HL-60 (cell line): ENCODE data around the gene TRAF7.
A peak's percentile ranks its signal among the peaks of the same experiment; 100 is the strongest.

ENCODE experiments used
- DNase-seq, 2 experiments: peaks; one replicate each; pipeline ENCODE4 v3.0.0-alpha.2; 2010 to 2020; ENCODE audit warnings: low read depth in 1 of 2, low spot score in 1 of 2
- H3K27ac ChIP-seq: fragments of 250-450 bp; sonication (Bioruptor Pico); replicated peaks from 2 replicates; pipeline ENCODE4 v1.5.1; 2020; ENCODE audit warnings: mild to moderate bottlenecking, moderate library complexity
- H3K27me3 ChIP-seq: fragments of 250-450 bp; sonication (Bioruptor Pico); 2 replicates; pipeline ENCODE4 v1.5.1; 2021; ENCODE audit warnings: mild to moderate bottlenecking, moderate library complexity; ENCODE audit not compliant: insufficient read depth, poor library complexity, severe bottlenecking
- H3K4me3 ChIP-seq: replicated peaks from 2 replicates; pipeline ENCODE4 v1.5.1; 2011; ENCODE audit warnings: mild to moderate bottlenecking, control low read depth, low read length; ENCODE audit not compliant: insufficient read depth
- GABPA ChIP-seq: IDR thresholded peaks from 2 replicates; pipeline ENCODE4 v1.6.1; 2012; ENCODE audit warnings: low read depth
- POLR2AphosphoS5 ChIP-seq: IDR thresholded peaks from 2 replicates; pipeline ENCODE4 v1.6.1; 2012; ENCODE audit warnings: low read depth
- SPI1 ChIP-seq: IDR thresholded peaks from 2 replicates; pipeline ENCODE4 v1.6.1; 2012; ENCODE audit warnings: low read depth, mild to moderate bottlenecking, borderline replicate concordance
- TF ChIP-seq, protein P1 (sequence below): IDR thresholded peaks from 2 replicates; pipeline ENCODE4 v1.6.1; 2012; ENCODE audit warnings: low read depth; ENCODE audit not compliant: insufficient replicate concordance
- TF ChIP-seq, protein P2 (sequence below): IDR thresholded peaks from one replicate; pipeline ENCODE4 v1.5.1; 2011; ENCODE audit warnings: low read length, control low read depth, inconsistent platforms; ENCODE audit not compliant: insufficient read depth

Gene TRAF7

GRCh38 chr16:2213817-2214718 lies 58.5 kb downstream of the TRAF7 start:
- TF ChIP-seq SPI1 (no peak), GABPA (no peak), POLR2AphosphoS5 (no peak)
- TF ChIP-seq, protein P1, sequence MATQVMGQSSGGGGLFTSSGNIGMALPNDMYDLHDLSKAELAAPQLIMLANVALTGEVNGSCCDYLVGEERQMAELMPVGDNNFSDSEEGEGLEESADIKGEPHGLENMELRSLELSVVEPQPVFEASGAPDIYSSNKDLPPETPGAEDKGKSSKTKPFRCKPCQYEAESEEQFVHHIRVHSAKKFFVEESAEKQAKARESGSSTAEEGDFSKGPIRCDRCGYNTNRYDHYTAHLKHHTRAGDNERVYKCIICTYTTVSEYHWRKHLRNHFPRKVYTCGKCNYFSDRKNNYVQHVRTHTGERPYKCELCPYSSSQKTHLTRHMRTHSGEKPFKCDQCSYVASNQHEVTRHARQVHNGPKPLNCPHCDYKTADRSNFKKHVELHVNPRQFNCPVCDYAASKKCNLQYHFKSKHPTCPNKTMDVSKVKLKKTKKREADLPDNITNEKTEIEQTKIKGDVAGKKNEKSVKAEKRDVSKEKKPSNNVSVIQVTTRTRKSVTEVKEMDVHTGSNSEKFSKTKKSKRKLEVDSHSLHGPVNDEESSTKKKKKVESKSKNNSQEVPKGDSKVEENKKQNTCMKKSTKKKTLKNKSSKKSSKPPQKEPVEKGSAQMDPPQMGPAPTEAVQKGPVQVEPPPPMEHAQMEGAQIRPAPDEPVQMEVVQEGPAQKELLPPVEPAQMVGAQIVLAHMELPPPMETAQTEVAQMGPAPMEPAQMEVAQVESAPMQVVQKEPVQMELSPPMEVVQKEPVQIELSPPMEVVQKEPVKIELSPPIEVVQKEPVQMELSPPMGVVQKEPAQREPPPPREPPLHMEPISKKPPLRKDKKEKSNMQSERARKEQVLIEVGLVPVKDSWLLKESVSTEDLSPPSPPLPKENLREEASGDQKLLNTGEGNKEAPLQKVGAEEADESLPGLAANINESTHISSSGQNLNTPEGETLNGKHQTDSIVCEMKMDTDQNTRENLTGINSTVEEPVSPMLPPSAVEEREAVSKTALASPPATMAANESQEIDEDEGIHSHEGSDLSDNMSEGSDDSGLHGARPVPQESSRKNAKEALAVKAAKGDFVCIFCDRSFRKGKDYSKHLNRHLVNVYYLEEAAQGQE, result no peak
- TF ChIP-seq, protein P2, sequence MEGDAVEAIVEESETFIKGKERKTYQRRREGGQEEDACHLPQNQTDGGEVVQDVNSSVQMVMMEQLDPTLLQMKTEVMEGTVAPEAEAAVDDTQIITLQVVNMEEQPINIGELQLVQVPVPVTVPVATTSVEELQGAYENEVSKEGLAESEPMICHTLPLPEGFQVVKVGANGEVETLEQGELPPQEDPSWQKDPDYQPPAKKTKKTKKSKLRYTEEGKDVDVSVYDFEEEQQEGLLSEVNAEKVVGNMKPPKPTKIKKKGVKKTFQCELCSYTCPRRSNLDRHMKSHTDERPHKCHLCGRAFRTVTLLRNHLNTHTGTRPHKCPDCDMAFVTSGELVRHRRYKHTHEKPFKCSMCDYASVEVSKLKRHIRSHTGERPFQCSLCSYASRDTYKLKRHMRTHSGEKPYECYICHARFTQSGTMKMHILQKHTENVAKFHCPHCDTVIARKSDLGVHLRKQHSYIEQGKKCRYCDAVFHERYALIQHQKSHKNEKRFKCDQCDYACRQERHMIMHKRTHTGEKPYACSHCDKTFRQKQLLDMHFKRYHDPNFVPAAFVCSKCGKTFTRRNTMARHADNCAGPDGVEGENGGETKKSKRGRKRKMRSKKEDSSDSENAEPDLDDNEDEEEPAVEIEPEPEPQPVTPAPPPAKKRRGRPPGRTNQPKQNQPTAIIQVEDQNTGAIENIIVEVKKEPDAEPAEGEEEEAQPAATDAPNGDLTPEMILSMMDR, result no peak
- H3K27ac ChIP-seq, result peak overlapping the region; percentile 60
- DNase-seq, result peak in 1 of 2 experiments; percentile 65

GRCh38 chr16:2214719-2214968 lies 59.1 kb downstream of the TRAF7 start, which contains the start of gene PGP:
PGP (minus strand) TSS chr16:2214840; CDS start chr16:2214777, 63 bp downstream.
- Histone ChIP-seq H3K4me3 (peak within 1 kb of the TSS; percentile 87), H3K27ac (peak within 1 kb of the TSS; percentile 88), H3K27me3 (no peaks in the 10 kb centered on the region)
- TF ChIP-seq, protein P2, result no peak
- TF ChIP-seq GABPA (no peak), SPI1 (no peak), POLR2AphosphoS5 (no peak)
- TF ChIP-seq, protein P1, result no peak
- no peak for DNase-seq

More at GRCh38 chr16:2213817-2214718, 58.5 kb downstream of the TRAF7 start:
- H3K27me3 ChIP-seq, result no peaks in the 10 kb centered on the region
- peak overlapping the region; percentile 87 for H3K4me3 ChIP-seq

DNA sequence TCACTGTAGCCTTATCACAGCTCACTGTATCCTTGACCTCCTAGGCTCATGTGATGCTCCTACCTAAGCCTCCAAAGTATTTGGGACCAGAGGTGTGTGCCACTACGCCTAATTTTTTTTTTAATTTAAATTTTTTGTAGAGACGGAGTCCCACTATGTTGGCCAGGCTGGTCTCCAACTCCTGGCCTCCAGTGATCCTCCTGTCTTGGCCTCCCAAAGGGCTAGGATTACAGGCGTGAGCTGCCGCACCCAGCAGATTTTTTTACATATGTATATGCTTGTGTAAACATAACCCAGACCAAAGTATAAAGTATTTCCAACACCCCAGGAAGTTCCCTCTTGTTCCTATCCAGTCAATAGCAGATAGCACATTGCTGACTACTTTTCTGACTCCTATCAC lies 60.7 kb downstream of the TRAF7 start:
- no peak overlapping the region; the same call in 1 of the 2 replicates for H3K27ac ChIP-seq
- TF ChIP-seq SPI1 (no peak), GABPA (no peak), POLR2AphosphoS5 (no peak)
- TF ChIP-seq, protein P1, result no peak
- TF ChIP-seq, protein P2, result no peak
- H3K4me3 ChIP-seq, result no peak overlapping the region
- no peak for DNase-seq
- no peaks in the 10 kb centered on the region for H3K27me3 ChIP-seq
